Measurements from ENCODE around the gene RBM17. TPM values are rescaled to one million over a fixed set of nuclear protein-coding genes. Genes with fewer than 3 reads are reported as not detected.

RBM17 gene
- total RNA-seq, 2 donors from 2014 or later = 195 to 294 TPM

DNA sequence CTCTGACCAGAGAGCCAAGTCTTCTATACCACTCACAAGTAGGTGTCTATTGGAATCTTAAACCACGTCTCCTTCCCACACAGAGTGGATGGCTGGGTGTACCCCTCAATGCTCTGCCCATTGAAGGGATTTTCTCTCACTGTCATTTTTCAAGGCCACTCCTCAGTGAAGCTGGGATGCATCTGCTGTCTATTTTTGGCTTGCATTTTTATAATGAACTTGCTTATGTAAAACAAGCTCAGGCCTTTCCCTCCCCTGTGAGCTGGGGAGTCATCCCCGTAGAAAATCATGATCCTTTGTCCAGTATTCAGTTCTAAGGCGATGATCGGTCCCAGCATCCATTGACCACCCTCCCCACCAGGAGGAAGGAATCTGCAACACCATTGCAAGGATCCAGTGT is 9.8 kb upstream of the RBM17 start:
- no peak overlapping the region for H3K4me3 Mint-ChIP-seq
- H3K36me3 Mint-ChIP-seq = peaks cover 10% of the 10 kb centered on the region
- H3K9me3 Mint-ChIP-seq = no peaks in the 10 kb centered on the region
- H3K27me3 Mint-ChIP-seq = peaks cover 0 to 7% of the 10 kb centered on the region in 2 donors
- DNase-seq (ENCODE audit: low spot score) = no peak
- H3K27ac Mint-ChIP-seq = peak overlapping the region in 1 of 2 donors; percentile 32
- no peak for ATAC-seq
- H3K4me1 Mint-ChIP-seq (ENCODE audit: low read depth in 2 of 2) = peaks cover 37 to 48% of the 10 kb centered on the region in 2 donors

DNA sequence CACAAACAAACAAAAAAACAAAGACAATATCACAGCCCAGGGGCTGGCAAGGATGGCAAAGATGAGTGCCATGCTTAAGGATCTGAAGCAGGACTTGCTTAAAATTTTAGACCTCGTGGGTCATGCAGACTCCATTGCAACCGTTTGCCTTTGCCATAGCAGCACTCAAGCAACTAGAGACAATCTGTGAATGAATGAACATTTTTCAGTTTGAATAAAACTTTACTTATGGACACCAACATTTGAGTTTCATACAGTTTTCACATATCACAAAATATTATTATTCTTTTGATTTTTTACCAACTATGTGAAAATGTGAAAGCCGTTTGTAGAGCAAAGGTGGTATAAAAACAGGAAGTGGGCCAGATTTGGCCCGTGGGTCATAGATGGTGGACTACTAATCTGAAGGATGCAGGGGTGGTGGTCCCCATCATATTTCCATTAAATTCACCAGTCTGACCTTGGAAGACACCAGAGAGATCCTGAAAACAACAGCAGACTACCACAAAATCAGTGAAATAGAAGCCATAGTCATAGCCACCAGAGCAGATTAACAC is 8.3 kb upstream of the RBM17 start:
- no peaks in the 10 kb centered on the region for H3K9me3 Mint-ChIP-seq
- no peak overlapping the region for H3K27ac Mint-ChIP-seq
- H3K4me1 Mint-ChIP-seq (ENCODE audit: low read depth in 2 of 2) = peaks cover 29 to 40% of the 10 kb centered on the region in 2 donors
- peak overlapping the region; percentile 20 for H3K4me3 Mint-ChIP-seq
- ATAC-seq = no peak
- no peak for DNase-seq (ENCODE audit: low spot score)
- peaks cover 10% of the 10 kb centered on the region for H3K36me3 Mint-ChIP-seq
- H3K27me3 Mint-ChIP-seq = peaks cover 0 to 2% of the 10 kb centered on the region in 2 donors

DNA sequence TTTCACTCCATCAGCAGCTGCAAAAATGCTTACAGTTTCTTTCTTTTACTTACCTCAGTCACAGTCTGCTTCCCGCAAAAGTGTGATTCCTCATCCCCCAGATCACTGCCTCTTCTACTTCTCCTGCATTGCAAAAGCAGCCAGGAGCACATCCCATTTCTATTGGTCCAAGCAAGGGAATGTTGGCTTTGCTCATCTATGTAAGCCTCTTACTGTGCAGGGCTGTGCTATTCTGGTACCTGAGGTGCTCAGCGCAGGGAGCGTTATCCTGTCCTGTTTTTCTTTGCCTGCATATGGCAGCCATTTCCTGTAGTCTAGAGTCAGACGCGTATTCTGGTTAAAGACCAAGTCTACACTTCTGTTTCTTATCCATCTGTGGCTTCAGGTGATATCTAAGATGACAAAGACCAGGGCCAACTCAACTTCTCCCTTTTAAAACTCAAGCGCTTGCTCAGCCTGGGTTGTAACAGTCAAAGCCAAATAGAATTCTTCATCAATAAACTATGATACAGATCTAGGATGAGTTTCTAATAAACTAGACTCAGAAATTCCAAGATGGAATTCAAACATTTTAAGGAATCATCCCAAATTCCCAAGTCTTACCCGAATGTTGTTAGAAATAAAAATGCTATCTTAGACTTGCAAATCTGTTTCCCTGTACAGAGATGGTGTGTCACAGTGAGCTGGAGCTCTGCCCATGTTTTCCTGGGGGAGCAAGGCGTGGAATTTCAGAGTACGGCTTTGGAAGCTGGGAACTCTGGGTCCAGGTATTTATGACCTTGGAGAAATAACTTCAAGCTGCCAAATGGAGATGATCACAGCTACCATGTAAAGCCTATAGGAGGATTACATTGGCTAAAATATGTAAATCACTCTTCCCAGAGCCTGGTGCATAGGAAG is 6.1 kb upstream of the RBM17 start:
- Mint-ChIP-seq H3K4me3 (peak overlapping the region; percentile 83), H3K4me1 (ENCODE audit: low read depth in 2 of 2) (peaks cover 42 to 52% of the 10 kb centered on the region in 2 donors), H3K27me3 (peaks cover 0 to 2% of the 10 kb centered on the region in 2 donors), H3K9me3 (no peaks in the 10 kb centered on the region), H3K27ac (peak overlapping the region; percentile 68 to 88), H3K36me3 (peaks cover 10% of the 10 kb centered on the region)
- no peak for DNase-seq (ENCODE audit: low spot score)
- ATAC-seq = peak in 1 of 2 donors; percentile 19

DNA sequence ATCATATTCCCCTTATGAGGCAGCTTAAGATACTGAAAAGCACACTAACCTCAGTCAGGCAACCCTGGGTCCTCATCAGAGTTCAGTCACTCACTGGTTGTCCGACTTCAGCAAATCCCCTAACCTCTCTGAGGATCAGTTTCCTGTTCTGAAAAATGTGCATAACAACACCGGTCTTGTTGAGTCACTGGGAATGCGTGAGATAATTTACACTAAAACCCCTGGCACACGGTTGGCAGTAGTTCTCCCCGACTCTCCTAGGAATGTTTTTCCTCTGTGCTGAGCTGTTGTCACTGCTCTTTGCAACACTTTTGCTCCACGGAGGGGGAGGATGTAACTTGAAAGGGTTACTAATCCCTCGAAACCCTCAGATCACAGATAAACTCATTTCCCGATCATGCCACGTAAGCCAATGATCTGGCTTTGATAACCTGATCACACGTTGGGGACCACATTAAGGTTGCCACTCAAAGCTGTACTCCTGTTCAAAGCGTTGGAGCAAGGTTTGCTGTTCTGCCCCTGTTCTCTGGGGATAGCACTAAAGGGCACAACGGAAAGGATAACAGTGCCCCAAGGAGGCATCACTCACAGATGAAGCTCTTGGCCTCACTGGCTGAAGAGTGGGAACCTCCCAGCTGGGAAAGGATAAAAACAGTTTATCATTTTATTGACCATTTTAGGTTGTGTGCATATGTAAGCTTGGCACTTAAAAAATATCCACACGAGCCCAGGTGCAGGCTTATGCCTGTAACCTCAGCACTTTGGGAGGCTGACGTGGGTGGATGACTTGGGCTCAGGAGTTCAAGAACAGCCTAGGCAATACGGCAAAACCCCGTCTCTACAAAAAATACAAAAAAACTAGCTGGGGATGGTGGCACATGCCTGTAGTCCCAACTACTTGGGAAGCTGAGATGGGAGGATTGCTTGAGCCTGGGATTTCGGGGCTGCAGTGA is 5.0 kb upstream of the RBM17 start:
- DNase-seq (ENCODE audit: low spot score) = no peak
- H3K9me3 Mint-ChIP-seq = no peaks in the 10 kb centered on the region
- H3K36me3 Mint-ChIP-seq = peaks cover 10% of the 10 kb centered on the region
- H3K4me1 Mint-ChIP-seq (ENCODE audit: low read depth in 2 of 2) = peaks cover 51 to 63% of the 10 kb centered on the region in 2 donors
- H3K27ac Mint-ChIP-seq = peak overlapping the region; percentile 68 to 88
- H3K27me3 Mint-ChIP-seq = peaks cover 0 to 2% of the 10 kb centered on the region in 2 donors
- peak overlapping the region; percentile 83 for H3K4me3 Mint-ChIP-seq
- ATAC-seq = peak; percentile 57 to 77

DNA sequence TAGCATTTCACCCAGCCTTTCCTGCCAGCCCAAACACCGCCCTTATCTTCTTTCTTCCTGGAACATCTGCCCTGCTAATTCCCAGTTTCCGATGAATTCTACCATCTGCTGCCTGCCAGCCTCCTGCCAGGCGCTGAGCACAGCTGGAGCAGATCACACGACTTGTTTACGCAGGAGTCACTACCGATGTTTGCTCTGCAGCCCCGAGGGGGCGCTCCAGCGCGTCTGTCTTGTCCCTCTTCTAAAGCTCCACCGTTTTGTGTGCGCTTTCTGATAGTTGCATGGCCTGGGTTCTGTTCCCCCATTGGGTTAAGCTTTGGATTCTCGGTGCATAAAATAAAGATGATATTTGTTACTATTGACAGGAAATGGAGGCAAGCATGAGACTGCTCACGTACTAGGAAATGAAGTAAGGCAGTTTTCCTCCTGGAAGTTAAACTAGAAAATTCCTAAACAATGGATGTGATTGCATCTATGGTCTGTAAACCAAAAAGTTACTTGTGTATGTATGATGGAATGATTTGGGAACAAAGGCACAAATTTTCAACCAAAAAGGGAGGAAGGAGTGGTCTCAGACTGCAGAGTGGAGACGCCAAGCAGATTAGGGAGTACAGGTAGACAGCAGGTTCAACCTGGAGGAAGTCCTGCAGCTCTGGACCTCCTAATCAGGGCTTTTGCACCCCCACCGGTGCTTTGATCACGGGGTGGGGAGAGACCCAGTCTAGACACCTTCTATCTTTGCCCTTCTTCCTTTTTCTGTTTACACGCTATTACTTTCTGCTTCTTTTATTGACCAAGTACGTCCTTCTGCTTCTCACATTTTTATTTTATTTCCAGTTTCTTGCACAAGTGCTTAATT is 2.2 kb upstream of the RBM17 start:
- Mint-ChIP-seq H3K4me1 (ENCODE audit: low read depth in 2 of 2) (peaks cover 61 to 77% of the 10 kb centered on the region in 2 donors), H3K36me3 (peaks cover 10% of the 10 kb centered on the region), H3K9me3 (no peaks in the 10 kb centered on the region), H3K27ac (peak overlapping the region; percentile 65 to 78), H3K27me3 (no peaks in the 10 kb centered on the region), H3K4me3 (peak overlapping the region; percentile 81)
- DNase-seq (ENCODE audit: low spot score) (peak; percentile 91), ATAC-seq (peak; percentile 48 to 62)

DNA sequence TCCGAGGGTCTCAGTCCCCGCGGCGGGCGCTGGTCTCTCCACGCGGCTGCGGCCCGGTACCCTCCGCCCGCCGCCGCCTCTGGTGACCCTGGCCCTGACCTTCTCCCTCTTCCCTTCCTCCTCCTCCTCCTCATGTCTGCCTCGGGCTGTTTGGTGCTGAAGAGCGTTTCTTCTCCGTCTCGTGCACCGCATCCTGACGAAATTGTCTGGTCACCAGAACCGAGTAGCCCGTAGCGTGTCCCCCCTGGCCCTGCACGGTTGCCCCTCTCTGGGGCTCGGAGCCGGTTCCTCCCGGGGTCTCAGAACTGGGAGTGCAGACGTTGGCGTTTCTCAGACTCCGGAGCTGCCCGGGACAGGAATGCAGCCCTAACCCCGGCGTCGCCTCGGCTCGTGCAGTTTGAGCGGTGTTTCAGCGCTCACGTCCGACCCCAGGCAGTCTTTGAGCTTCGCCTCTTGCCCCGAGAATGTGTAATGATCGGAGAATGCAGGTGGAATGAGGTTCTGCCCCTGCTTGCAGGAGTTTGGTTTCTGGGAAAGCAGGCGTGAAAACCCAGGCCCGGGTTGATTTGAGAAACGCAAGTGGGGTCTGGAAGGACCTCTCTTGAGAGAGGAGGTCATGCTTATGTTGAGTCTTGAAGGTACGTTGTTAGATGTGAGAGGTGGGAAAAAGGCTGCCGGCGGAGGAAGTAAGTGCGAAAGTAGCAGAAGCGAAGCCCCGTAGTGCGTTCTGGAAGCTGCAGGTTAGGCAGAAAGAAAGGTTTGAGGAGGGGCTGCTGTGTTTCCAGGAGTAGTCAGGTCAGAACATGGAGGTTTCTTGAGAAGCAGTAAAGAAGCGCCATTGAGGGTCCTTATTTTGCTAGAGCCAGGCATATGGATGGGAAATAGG is 743 bp downstream of the RBM17 start:
- Mint-ChIP-seq H3K4me1 (ENCODE audit: low read depth in 2 of 2) (peaks cover 57 to 71% of the 10 kb centered on the region in 2 donors), H3K4me3 (peak overlapping the region; percentile 92), H3K9me3 (no peaks in the 10 kb centered on the region), H3K27ac (peak overlapping the region; percentile 65 to 87), H3K27me3 (no peaks in the 10 kb centered on the region), H3K36me3 (no peaks in the 10 kb centered on the region)
- no peak for DNase-seq (ENCODE audit: low spot score)
- ATAC-seq = no peak

DNA sequence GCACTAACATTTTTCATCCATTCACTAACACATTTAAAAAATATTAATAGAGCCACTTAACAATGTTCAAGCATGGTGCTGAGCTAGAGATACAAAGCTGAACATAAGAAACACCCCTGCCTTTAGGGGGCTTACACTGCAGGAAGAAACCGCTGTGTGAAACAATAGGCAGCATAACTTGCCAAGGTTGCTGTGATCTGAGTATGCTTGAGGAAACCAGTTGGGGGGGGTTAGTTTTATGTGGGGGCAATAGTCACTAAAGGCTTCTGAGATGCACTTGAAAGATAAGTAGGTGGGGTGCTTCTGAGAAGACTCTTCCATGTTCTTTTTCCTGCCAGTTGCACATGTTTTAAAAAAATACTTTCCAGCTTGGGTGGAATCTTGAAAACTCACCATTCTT is 2.8 kb downstream of the RBM17 start:
- DNase-seq (ENCODE audit: low spot score) (no peak), ATAC-seq (no peak)
- no peaks in the 10 kb centered on the region for H3K36me3 Mint-ChIP-seq
- H3K9me3 Mint-ChIP-seq = no peaks in the 10 kb centered on the region
- H3K27ac Mint-ChIP-seq = peak overlapping the region; percentile 12 to 40
- H3K27me3 Mint-ChIP-seq = no peaks in the 10 kb centered on the region
- peaks cover 62 to 70% of the 10 kb centered on the region in 2 donors for H3K4me1 Mint-ChIP-seq (ENCODE audit: low read depth in 2 of 2)
- peak overlapping the region; percentile 92 for H3K4me3 Mint-ChIP-seq

DNA sequence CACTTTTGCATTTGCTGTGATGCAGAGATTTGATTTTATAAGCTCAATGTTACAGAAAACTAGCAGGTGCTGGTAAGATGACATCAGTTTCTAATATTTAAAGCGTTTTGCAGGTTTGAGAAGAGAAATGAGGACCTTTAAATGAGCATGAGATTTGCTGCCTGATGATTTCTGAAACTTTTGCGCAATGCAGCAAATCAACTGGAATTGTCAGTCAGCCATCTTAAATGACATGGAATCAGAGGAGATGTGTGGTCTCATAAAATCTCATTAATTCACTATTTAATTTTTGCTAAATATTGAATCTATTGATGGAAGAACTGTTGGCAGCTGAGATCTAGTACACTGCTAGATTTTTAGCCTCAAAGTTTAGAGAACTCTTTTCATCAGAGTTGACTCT is 3.9 kb downstream of the RBM17 start:
- H3K27ac Mint-ChIP-seq = peak overlapping the region; percentile 12 to 40

DNA sequence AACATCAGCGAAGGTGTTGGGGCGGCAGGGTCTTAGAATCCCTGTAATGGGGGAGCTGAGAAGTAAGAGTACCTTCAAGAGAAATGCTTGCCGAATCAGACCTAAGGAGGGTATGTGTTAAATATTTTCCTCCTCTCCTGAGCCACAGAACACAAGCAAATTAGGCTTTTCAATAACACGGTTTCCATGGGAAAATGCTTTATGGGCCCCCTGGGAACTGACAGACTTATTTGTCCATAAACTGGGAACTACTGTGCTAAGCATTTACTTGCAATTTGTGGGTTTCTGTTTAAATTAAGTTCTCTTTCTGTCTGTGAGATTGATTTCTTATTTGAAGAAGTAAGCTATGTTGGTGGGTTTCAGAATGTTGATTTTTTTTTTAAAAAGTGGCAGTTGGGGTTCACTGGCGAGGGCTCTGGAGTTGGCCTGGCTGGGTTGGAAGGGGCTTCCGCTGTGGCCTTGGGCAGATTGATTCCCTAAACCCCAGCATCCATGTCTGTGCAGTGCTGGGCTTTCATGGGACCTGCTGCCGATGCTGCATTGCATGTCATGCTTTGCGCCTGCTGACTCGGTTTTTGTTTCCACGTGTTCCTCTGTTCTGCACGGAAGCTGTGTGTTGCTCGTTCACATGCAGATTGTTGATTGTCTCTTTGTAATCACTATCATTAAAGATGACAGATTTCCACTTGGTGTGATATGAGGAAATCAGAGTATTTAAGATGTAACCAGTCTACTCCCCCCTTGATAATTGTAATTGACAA is 7.2 kb downstream of the RBM17 start:
- no peaks in the 10 kb centered on the region for H3K27me3 Mint-ChIP-seq
- no peaks in the 10 kb centered on the region for H3K9me3 Mint-ChIP-seq
- ATAC-seq = no peak
- peaks cover 47 to 50% of the 10 kb centered on the region in 2 donors for H3K4me1 Mint-ChIP-seq (ENCODE audit: low read depth in 2 of 2)
- no peak overlapping the region for H3K4me3 Mint-ChIP-seq
- H3K36me3 Mint-ChIP-seq = peaks cover 7% of the 10 kb centered on the region
- peak overlapping the region in 1 of 2 donors; percentile 80 for H3K27ac Mint-ChIP-seq
- no peak for DNase-seq (ENCODE audit: low spot score)

More for the DNA sequence above, 3.9 kb downstream of the RBM17 start:
- Mint-ChIP-seq H3K4me1 (ENCODE audit: low read depth in 2 of 2) (peaks cover 61 to 65% of the 10 kb centered on the region in 2 donors), H3K36me3 (no peaks in the 10 kb centered on the region), H3K9me3 (no peaks in the 10 kb centered on the region), H3K4me3 (peak overlapping the region; percentile 92), H3K27me3 (no peaks in the 10 kb centered on the region)
- no peak for DNase-seq (ENCODE audit: low spot score)
- ATAC-seq = no peak

DNA sequence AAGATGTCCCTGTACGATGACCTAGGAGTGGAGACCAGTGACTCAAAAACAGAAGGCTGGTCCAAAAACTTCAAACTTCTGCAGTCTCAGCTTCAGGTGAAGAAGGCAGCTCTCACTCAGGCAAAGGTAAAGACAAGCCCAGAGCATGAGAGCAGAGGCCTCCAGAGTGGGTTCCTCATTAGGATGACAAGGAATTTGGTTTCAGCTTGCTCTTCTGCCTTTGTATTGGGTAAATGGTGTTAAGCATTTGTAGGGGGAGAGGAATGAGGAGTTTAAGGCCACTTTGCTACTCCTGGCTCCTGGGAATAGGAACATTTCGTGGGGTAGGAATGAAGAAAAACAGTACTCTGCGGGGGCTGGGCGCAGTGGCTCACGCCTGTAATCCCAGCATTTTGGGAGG is 8.2 kb downstream of the RBM17 start:
- no peak for DNase-seq (ENCODE audit: low spot score)
- H3K9me3 Mint-ChIP-seq = no peaks in the 10 kb centered on the region
- no peaks in the 10 kb centered on the region for H3K27me3 Mint-ChIP-seq
- H3K36me3 Mint-ChIP-seq = peaks cover 12% of the 10 kb centered on the region
- peaks cover 37 to 43% of the 10 kb centered on the region in 2 donors for H3K4me1 Mint-ChIP-seq (ENCODE audit: low read depth in 2 of 2)
- ATAC-seq = no peak
- no peak overlapping the region for H3K27ac Mint-ChIP-seq
- H3K4me3 Mint-ChIP-seq = no peak overlapping the region

DNA sequence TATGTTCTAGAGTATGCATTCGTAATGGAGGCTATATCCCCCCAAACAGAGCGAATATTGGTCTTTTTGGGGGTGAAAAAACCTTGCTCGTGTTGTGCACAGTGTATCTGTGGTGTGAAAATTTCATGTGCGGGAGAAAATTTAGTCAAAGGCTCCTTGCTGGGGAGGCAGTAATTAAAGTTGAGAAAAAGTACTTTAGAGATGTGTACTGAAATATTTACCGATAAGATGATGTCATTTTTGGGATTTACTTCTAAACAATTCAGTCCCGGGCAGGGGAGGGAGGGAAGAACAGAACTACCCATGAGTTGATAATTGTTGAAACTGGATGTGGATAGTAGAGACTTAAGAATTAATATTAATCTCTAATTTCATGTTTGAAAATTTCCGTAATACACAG is 9.3 kb downstream of the RBM17 start:
- H3K36me3 Mint-ChIP-seq = peaks cover 19% of the 10 kb centered on the region
- H3K9me3 Mint-ChIP-seq = no peaks in the 10 kb centered on the region
- H3K27me3 Mint-ChIP-seq = no peaks in the 10 kb centered on the region
- no peak overlapping the region for H3K27ac Mint-ChIP-seq
- no peak for DNase-seq (ENCODE audit: low spot score)
- peaks cover 35 to 36% of the 10 kb centered on the region in 2 donors for H3K4me1 Mint-ChIP-seq (ENCODE audit: low read depth in 2 of 2)
- no peak overlapping the region for H3K4me3 Mint-ChIP-seq
- no peak for ATAC-seq

All from natural killer cell treated with Interleukin-12 subunit alpha and Interleukin-12 subunit beta and Interleukin-15 and Interleukin-18, amount 100 ng/mL, for 72 hours (primary cell).